Measurements from ENCODE around the gene TOP3B.

- TF ChIP-seq EP300 (conservative IDR thresholded peaks at IDR 0.05; ENCODE audit: poor library complexity, severe bottlenecking) (no peak), RAD21 (conservative IDR thresholded peaks at IDR 0.05) (no peak)
- TF ChIP-seq, protein P1, sequence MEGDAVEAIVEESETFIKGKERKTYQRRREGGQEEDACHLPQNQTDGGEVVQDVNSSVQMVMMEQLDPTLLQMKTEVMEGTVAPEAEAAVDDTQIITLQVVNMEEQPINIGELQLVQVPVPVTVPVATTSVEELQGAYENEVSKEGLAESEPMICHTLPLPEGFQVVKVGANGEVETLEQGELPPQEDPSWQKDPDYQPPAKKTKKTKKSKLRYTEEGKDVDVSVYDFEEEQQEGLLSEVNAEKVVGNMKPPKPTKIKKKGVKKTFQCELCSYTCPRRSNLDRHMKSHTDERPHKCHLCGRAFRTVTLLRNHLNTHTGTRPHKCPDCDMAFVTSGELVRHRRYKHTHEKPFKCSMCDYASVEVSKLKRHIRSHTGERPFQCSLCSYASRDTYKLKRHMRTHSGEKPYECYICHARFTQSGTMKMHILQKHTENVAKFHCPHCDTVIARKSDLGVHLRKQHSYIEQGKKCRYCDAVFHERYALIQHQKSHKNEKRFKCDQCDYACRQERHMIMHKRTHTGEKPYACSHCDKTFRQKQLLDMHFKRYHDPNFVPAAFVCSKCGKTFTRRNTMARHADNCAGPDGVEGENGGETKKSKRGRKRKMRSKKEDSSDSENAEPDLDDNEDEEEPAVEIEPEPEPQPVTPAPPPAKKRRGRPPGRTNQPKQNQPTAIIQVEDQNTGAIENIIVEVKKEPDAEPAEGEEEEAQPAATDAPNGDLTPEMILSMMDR (IDR thresholded peaks at IDR 0.05; ENCODE audit: poor library complexity, severe bottlenecking): no peak
Observed at GRCh38 chr22:21960200-21961126, 22.1 kb downstream of the TOP3B start.

Data from neural cell (in vitro differentiated cells).